GM12878 (cell line): ENCODE results near the gene ITCH. TPM values are rescaled to one million over a fixed set of nuclear protein-coding genes. Genes with fewer than 3 reads are reported as not detected.

Experiments used
- ATAC-seq: fragments of 200-7000 bp; cut with Tn5 transposase; 3 replicates; pipeline ENCODE4 v1.9.1; 2020; ENCODE audit warnings: mild to moderate bottlenecking, moderate library complexity
- Bru-seq: library from RNA; stranded (reverse); fragments of 400-500 nt; gene quantifications from one replicate; lab custom pipeline; 2021; lab: Mats Ljungman, UMichigan
- BruChase-seq, 2 experiments: library from RNA; stranded (reverse); fragments of 400-500 nt; gene quantifications; one replicate each; lab custom pipeline; 2021; lab: Mats Ljungman, UMichigan
- BruUV-seq: library from RNA; stranded (reverse); fragments of 400-500 nt; replicated peaks from 2 replicates; lab custom pipeline; 2021; lab: Mats Ljungman, UMichigan
- CTCF ChIA-PET: fragments of 300-600 bp; sonication (Branson Sonifier 250); formaldehyde crosslinking; extraction: SDS; loops from one replicate; lab custom pipeline; 2021; ENCODE audit warnings: inconsistent platforms; lab: Yijun Ruan, JAX
- POLR2A ChIA-PET: fragments of 350-600 bp; formaldehyde crosslinking; extraction: SDS; loops from one replicate; lab custom pipeline; 2021; ENCODE audit warnings: inconsistent platforms; lab: Charles Lee
- RAD21 ChIA-PET: fragments of 300-600 bp; sonication (Branson Sonifier 250); formaldehyde crosslinking; loops from one replicate; lab custom pipeline; 2023; ENCODE audit warnings: antibody characterized with exemption; ENCODE audit not compliant: unreplicated experiment; lab: Charles Lee
- SMC1A ChIA-PET: fragments of 300-600 bp; sonication (Branson Sonifier 250); formaldehyde crosslinking; loops from one replicate; lab custom pipeline; 2023; ENCODE audit not compliant: unreplicated experiment, uncharacterized antibody; lab: Charles Lee
- DNase-seq: peaks from one replicate; pipeline ENCODE4 v3.0.0-alpha.2; 2011; ENCODE audit warnings: low read depth, low spot score
- FAIRE-seq: peaks from 3 replicates; lab custom pipeline; 2011; peaks lifted over from hg19 to GRCh38; lab: Jason Lieb, UNC
- H2AFZ ChIP-seq: 2 replicates; pipeline ENCODE4 v1.6.0; 2011; ENCODE audit warnings: low read depth, low read length, control low read depth; ENCODE audit not compliant: control insufficient read depth
- H3K27ac ChIP-seq: 2 replicates; pipeline ENCODE4 v1.5.1; 2011; ENCODE audit warnings: control low read depth; ENCODE audit not compliant: control insufficient read depth, insufficient read depth
- H3K27me3 ChIP-seq, 2 experiments: replicated peaks in 1 of 2; 2 replicates each; pipeline versions ENCODE4 v1.6.0 to v1.6.1; 2011; ENCODE audit warnings: low read length in 1 of 2; ENCODE audit not compliant: control insufficient read depth in 2 of 2, insufficient read depth in 2 of 2
- H3K36me3 ChIP-seq, 2 experiments: 2 replicates each; pipeline ENCODE4 v1.5.1; 2011; ENCODE audit warnings: low read length in 1 of 2; ENCODE audit not compliant: control insufficient read depth in 2 of 2, insufficient read depth in 2 of 2
- H3K4me1 ChIP-seq: 2 replicates; pipeline ENCODE4 v1.6.1; 2011; ENCODE audit warnings: mild to moderate bottlenecking, low read length, moderate library complexity, mixed read lengths; ENCODE audit not compliant: control insufficient read depth, insufficient read depth
- H3K4me2 ChIP-seq: 2 replicates; pipeline ENCODE4 v1.6.0; 2011; ENCODE audit warnings: control low read depth; ENCODE audit not compliant: control insufficient read depth, insufficient read depth
- H3K4me3 ChIP-seq: fragments of 200-600 bp; sonication (generic); 2 replicates; pipeline ENCODE4 v1.5.1; 2016
- H3K79me2 ChIP-seq: 2 replicates; pipeline ENCODE4 v1.6.0; 2011; ENCODE audit warnings: low read length; ENCODE audit not compliant: control insufficient read depth, insufficient read depth
- H3K9ac ChIP-seq: 2 replicates; pipeline ENCODE4 v1.8.0; 2011; ENCODE audit warnings: low read length, control low read depth, mixed read lengths; ENCODE audit not compliant: control insufficient read depth, insufficient read depth
- H3K9me3 ChIP-seq: replicated peaks from 3 replicates; pipeline ENCODE4 v1.5.1; 2011; ENCODE audit warnings: mild to moderate bottlenecking, low read length; ENCODE audit not compliant: control insufficient read depth, insufficient read depth
- H4K20me1 ChIP-seq: 2 replicates; pipeline ENCODE4 v1.6.0; 2011; ENCODE audit not compliant: control insufficient read depth, insufficient read depth
- BACH1 ChIP-seq: fragments of 450-650 bp; IDR thresholded peaks from 2 replicates; pipeline ENCODE4 v1.6.1; 2017; ENCODE audit warnings: mild to moderate bottlenecking, borderline replicate concordance
- CREM ChIP-seq: IDR thresholded peaks from 2 replicates; pipeline ENCODE4 v1.6.1; 2014; ENCODE audit warnings: antibody characterized with exemption, low read depth
- E2F4 ChIP-seq: IDR thresholded peaks from 2 replicates; pipeline ENCODE4 v1.6.1; 2012; ENCODE audit warnings: low read depth, low read length, improper control_type of control experiment
- EED ChIP-seq: sonication (generic); IDR thresholded peaks from 2 replicates; pipeline ENCODE4 v1.6.1; 2016; ENCODE audit warnings: antibody characterized with exemption, low read depth
- EZH2 ChIP-seq: IDR thresholded peaks from 2 replicates; pipeline ENCODE4 v1.6.1; 2012; ENCODE audit warnings: low read depth, mild to moderate bottlenecking, control low read depth, inconsistent platforms, low read length, borderline replicate concordance; ENCODE audit not compliant: control insufficient read depth
- FOS ChIP-seq: IDR thresholded peaks from 3 replicates; pipeline ENCODE4 v1.6.1; 2011; ENCODE audit warnings: borderline replicate concordance; ENCODE audit not compliant: insufficient read length; ENCODE audit errors: extremely low read depth
- MEF2B ChIP-seq: fragments of 450-650 bp; IDR thresholded peaks from 2 replicates; pipeline ENCODE4 v1.6.1; 2018; ENCODE audit warnings: mild to moderate bottlenecking, moderate library complexity; ENCODE audit not compliant: partially characterized antibody, poor library complexity, severe bottlenecking
- NR2C2 ChIP-seq: IDR thresholded peaks from 2 replicates; pipeline ENCODE4 v1.6.1; 2011; ENCODE audit warnings: borderline replicate concordance, low read depth; ENCODE audit not compliant: control insufficient read depth, insufficient read length
- PBX3 ChIP-seq: IDR thresholded peaks from 2 replicates; pipeline ENCODE4 v1.6.1; 2011; ENCODE audit warnings: mild to moderate bottlenecking, low read depth, low read length, moderate library complexity; ENCODE audit not compliant: insufficient replicate concordance
- PML ChIP-seq: IDR thresholded peaks from 2 replicates; pipeline ENCODE4 v1.6.1; 2012; ENCODE audit warnings: low read length, inconsistent platforms
- POLR2A ChIP-seq: IDR thresholded peaks from 2 replicates; pipeline ENCODE4 v1.6.1; 2011; ENCODE audit warnings: low read depth, mild to moderate bottlenecking, low read length
- RCOR1 ChIP-seq: conservative IDR thresholded peaks from 2 replicates; pipeline ENCODE4 v1.6.1; 2012; ENCODE audit warnings: low read depth, low read length, improper control_type of control experiment
- SIX5 ChIP-seq: IDR thresholded peaks from 2 replicates; pipeline ENCODE4 v1.6.1; 2011; ENCODE audit warnings: mild to moderate bottlenecking, low read depth, low read length, moderate library complexity; ENCODE audit not compliant: severe bottlenecking
- SMAD5 ChIP-seq: IDR thresholded peaks from 2 replicates; pipeline ENCODE4 v1.6.1; 2016; ENCODE audit warnings: antibody characterized with exemption, low read depth
- SMARCA5 ChIP-seq: fragments of 450-650 bp; IDR thresholded peaks from 2 replicates; pipeline ENCODE4 v1.6.1; 2017; ENCODE audit warnings: mild to moderate bottlenecking
- SP1 ChIP-seq: IDR thresholded peaks from one replicate; pipeline ENCODE4 v1.6.1; 2011; ENCODE audit warnings: low read depth, low read length
- TCF12 ChIP-seq: IDR thresholded peaks from 2 replicates; pipeline ENCODE4 v1.6.1; 2011; ENCODE audit warnings: low read depth, mild to moderate bottlenecking, low read length
- YY1 ChIP-seq: IDR thresholded peaks from 2 replicates; pipeline ENCODE4 v1.6.1; 2011; ENCODE audit warnings: low read depth, mild to moderate bottlenecking, low read length
- ZSCAN29 ChIP-seq: fragments of 450-650 bp; IDR thresholded peaks from 2 replicates; pipeline ENCODE4 v1.6.1; 2017; ENCODE audit warnings: mild to moderate bottlenecking, moderate library complexity
- WGBS: methylation state at CpG from one replicate; pipeline ENCODE4 v1.1.6; 2016; ENCODE audit warnings: low lambda C conversion rate; ENCODE audit not compliant: insufficient replicate concordance, insufficient coverage; ENCODE audit errors: missing lambda C conversion rate; 5-methylcytosine and 5-hydroxymethylcytosine counted together
- in situ Hi-C: fragments of 300-500 bp; cut with MboI; formaldehyde crosslinking; loops from 9 replicates; pipeline ENCODE4 v1.14.3; 2018; ENCODE audit warnings: mixed read lengths
- intact Hi-C: fragments of 100-400 bp; cut with micrococcal nuclease; formaldehyde crosslinking; loops from one replicate; pipeline ENCODE4 v1.14.2; 2022; ENCODE audit not compliant: unreplicated experiment
- long read RNA-seq, 2 experiments: library from polyadenylated mRNA; unstranded; transcript quantifications; one replicate each; pipeline ENCODE4 v2.0.0, GENCODE V29; 2019 to 2020
- polyA minus RNA-seq, 3 experiments: library from RNA; depleted of rRNA, polyadenylated mRNA; stranded (reverse); fragments of >200 nt; gene quantifications; 2 replicates each; pipeline ENCODE4 v1.2.3, GENCODE V29; 2011
- polyA plus RNA-seq, 11 experiments: library from polyadenylated mRNA; depleted of rRNA in 4 of 11; unstranded in 6 of 11; stranded (reverse) in 5 of 11; fragments of >200 nt; fragmentation: Nextera tagmentation in 4 of 11; fragmentation: Illumina TruSeq in 1 of 11; extraction: Ambion mirVana in 4 of 11; extraction: Trizol in 1 of 11; gene quantifications; 1 replicate in 1 of 11; 2 replicates in 10 of 11; pipeline versions ENCODE4 v1.2.1 to v1.2.3, GENCODE V29; 2011 to 2016; ENCODE audit warnings: inconsistent platforms in 2 of 11, missing spikeins in 2 of 11, low read depth in 1 of 11
- total RNA-seq, 4 experiments: library from RNA; depleted of rRNA in 3 of 4; stranded (reverse); fragments of >200 nt in 3 of 4; fragmentation: Illumina TruSeq in 1 of 4; extraction: Trizol in 1 of 4; gene quantifications; 2 replicates each; pipeline versions ENCODE4 v1.2.1 to v1.2.3, GENCODE V29; 2013 to 2021

ITCH gene
- 80.0 and 100 TPM in 2 replicates for total RNA-seq (2013; cell fraction: nucleolus; rRNA removed)
- total RNA-seq (2014; rRNA removed) (27.0 and 31.6 TPM in 2 replicates), total RNA-seq (2014; rRNA removed; fragmentation: Illumina TruSeq; extraction: Trizol) (42.7 and 46.1 TPM in 2 replicates), total RNA-seq (2021) (35.1 and 35.7 TPM in 2 replicates), polyA plus RNA-seq (2011; rRNA removed) (14.1 and 20.4 TPM in 2 replicates), polyA plus RNA-seq (2014; fragmentation: Illumina TruSeq; extraction: Trizol) (27.7 and 32.8 TPM in 2 replicates), polyA plus RNA-seq (2014; fragmentation: Nextera tagmentation; extraction: Ambion mirVana) (1 to 10 TPM; 7.5 to 8.2 TPM), polyA plus RNA-seq (2014; rRNA removed) (11.9 and 15.7 TPM in 2 replicates), polyA plus RNA-seq (2016; fragmentation: Nextera tagmentation; extraction: Ambion mirVana) (10 to 100 TPM; 18.6 to 24.4 TPM), polyA minus RNA-seq (2011; rRNA and poly(A)+ RNA removed) (14.8 and 33.3 TPM in 2 replicates), Bru-seq, nascent RNA (percentile 79 among the genes with signal in this experiment), BruChase-seq, experiment 1, labeled RNA remaining after a 6-hour chase (percentile 84 among the genes with signal in this experiment), BruChase-seq, experiment 2, labeled RNA remaining after a 2-hour chase (percentile 81 among the genes with signal in this experiment)
- 10.0 TPM for polyA plus RNA-seq (2011; ENCODE audit: low read depth)
- polyA plus RNA-seq (2011; cell fraction: cytosol; rRNA removed), result 5.6 and 8.3 TPM in 2 replicates
- 6.8 and 9.4 TPM in 2 replicates for polyA plus RNA-seq (2011; cell fraction: nucleus; rRNA removed)
- 12.9 and 15.3 TPM in 2 replicates for polyA plus RNA-seq (2012)
- 11.1 and 12.4 TPM in 2 replicates for polyA minus RNA-seq (2011; cell fraction: cytosol; rRNA and poly(A)+ RNA removed)
- 9.2 and 29.9 TPM in 2 replicates for polyA minus RNA-seq (2011; cell fraction: nucleus; rRNA and poly(A)+ RNA removed)
- long read RNA-seq, experiment 1, full-length matches to known transcripts, result 4 of 7 reads
- long read RNA-seq, experiment 1, partial matches to known transcripts, result 1 of 7 reads
- long read RNA-seq, experiment 1, other reads (novel, unspliced or antisense), result 2 of 7 reads
- long read RNA-seq, experiment 2, full-length matches to known transcripts, result 27 of 62 reads
- long read RNA-seq, experiment 2, partial matches to known transcripts, result 16 of 62 reads
- long read RNA-seq, experiment 2, other reads (novel, unspliced or antisense), result 19 of 62 reads

GRCh38 chr20:34363062-34363464 lies at the start of gene ITCH:
Gene ITCH (plus strand): TSS chr20:34363273. CDS start chr20:34393812, 30,539 bp downstream.
- Histone ChIP-seq H3K79me2 (peaks cover 40% of the 10 kb centered on the region), H3K9me3 (no peaks in the 10 kb centered on the region), H3K4me2 (peak within 1 kb of the TSS; percentile 85), H3K36me3 (no peaks in the 10 kb centered on the region), H3K4me1 (peaks cover 20% of the 10 kb centered on the region), H3K4me3 (peak within 1 kb of the TSS; percentile 99), H3K9ac (peak within 1 kb of the TSS; percentile 74), H3K27ac (peak within 1 kb of the TSS; percentile 70), H3K27me3 (no peaks in the 10 kb centered on the region), H2AFZ (peak within 1 kb of the TSS; percentile 83), H4K20me1 (no peaks in the 10 kb centered on the region)
- peak; percentile 92 for FAIRE-seq
- DNase-seq, result peak; percentile 56
- RAD21 ChIA-PET, result interaction anchor here (0.8 to 1.9 kb wide), 15 partner anchors 11 to 251 kb away, joined by 3 to 21 read pairs (median 5); partner anchors contain the start of genes AHCY, DYNLRB1 and EIF2S2
- peak; percentile 98 for ATAC-seq
- POLR2A ChIA-PET, result interaction anchor here (0.6 to 3.7 kb wide), 14 partner anchors 9 to 1178 kb away, joined by 3 to 30 read pairs (median 4); partner anchors contain the start of genes AHCY, DYNLRB1, EIF2S2 and MMP24OS
- no TSS peak for BruUV-seq
- intact Hi-C loops (no loop called here), in situ Hi-C loops (no loop called here)
- SMC1A ChIA-PET, result interaction anchor here (0.6 to 3.0 kb wide), 12 partner anchors 9 to 340 kb away, joined by 3 to 22 read pairs (median 4); no protein-coding TSS in a partner anchor
- CTCF ChIA-PET, result interaction anchor here (0.7 to 3.2 kb wide), 8 partner anchors 15 to 1186 kb away, joined by 3 to 24 read pairs (median 4); no protein-coding TSS in a partner anchor
- WGBS, result under 1% methylated on average over 30 of the region's 32 CpGs
- TF ChIP-seq SMAD5, result peak; percentile 70; the same call in 1 of the 2 replicates
- 0 out of 2 replicates have a peak, but pooled peaks have one; percentile 60 for TF ChIP-seq PML
- no peak; the same call in 1 of the 2 replicates for TF ChIP-seq BACH1
- no peak for TF ChIP-seq RCOR1
- no peak for TF ChIP-seq EZH2
- TF ChIP-seq FOS, result no peak
- peak; percentile 44; the same call in 1 of the 2 replicates for TF ChIP-seq CREM
- peak; percentile 43; the same call in 1 of the 2 replicates for TF ChIP-seq TCF12
- no peak for TF ChIP-seq MEF2B
- TF ChIP-seq SMARCA5, result 0 out of 2 replicates have a peak, but pooled peaks have one; percentile 22
- no peak for TF ChIP-seq ZSCAN29
- TF ChIP-seq YY1, result peak; percentile 95
- TF ChIP-seq SIX5, result peak; percentile 82
- peak; percentile 33 for TF ChIP-seq SP1
- TF ChIP-seq EED, result no peak
- 0 out of 2 replicates have a peak, but pooled peaks have one; percentile 23 for TF ChIP-seq E2F4
- TF ChIP-seq PBX3, result no peak
- no peak for TF ChIP-seq NR2C2
- TF ChIP-seq POLR2A, result peak; percentile 92
